Measurements from ENCODE around the gene SCARB1. TPM values are rescaled to one million over a fixed set of nuclear protein-coding genes. Genes with fewer than 3 reads are reported as not detected.

SCARB1 gene
- total RNA-seq, 6 experiments from 2014 or later = 128 to 359 (median 214) TPM

GRCh38 chr12:124754949-124755800 lies 108.5 kb downstream of the SCARB1 start:
- intact Hi-C loops (cut with DNase I) = loop anchor here in 1 of 2 donors (10.0 kb wide), 1 partner anchor 380 kb away; no protein-coding TSS in a partner anchor
- H3K27ac ChIP-seq = peak overlapping the region; percentile 54 to 73 (median 58)
- no peaks in the 10 kb centered on the region for H3K27me3 ChIP-seq
- peak; percentile 74 to 86 (median 81) for DNase-seq
- no peak overlapping the region for H3K4me3 ChIP-seq
- TF ChIP-seq, protein P1, sequence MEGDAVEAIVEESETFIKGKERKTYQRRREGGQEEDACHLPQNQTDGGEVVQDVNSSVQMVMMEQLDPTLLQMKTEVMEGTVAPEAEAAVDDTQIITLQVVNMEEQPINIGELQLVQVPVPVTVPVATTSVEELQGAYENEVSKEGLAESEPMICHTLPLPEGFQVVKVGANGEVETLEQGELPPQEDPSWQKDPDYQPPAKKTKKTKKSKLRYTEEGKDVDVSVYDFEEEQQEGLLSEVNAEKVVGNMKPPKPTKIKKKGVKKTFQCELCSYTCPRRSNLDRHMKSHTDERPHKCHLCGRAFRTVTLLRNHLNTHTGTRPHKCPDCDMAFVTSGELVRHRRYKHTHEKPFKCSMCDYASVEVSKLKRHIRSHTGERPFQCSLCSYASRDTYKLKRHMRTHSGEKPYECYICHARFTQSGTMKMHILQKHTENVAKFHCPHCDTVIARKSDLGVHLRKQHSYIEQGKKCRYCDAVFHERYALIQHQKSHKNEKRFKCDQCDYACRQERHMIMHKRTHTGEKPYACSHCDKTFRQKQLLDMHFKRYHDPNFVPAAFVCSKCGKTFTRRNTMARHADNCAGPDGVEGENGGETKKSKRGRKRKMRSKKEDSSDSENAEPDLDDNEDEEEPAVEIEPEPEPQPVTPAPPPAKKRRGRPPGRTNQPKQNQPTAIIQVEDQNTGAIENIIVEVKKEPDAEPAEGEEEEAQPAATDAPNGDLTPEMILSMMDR (IDR thresholded peaks at IDR 0.05) = no peak
- peak; percentile 48 for TF ChIP-seq POLR2A (IDR thresholded peaks at IDR 0.05)
- 16% methylated on average over 19 of the region's 20 CpGs for WGBS (ENCODE audit: insufficient coverage, low coverage, low lambda C conversion rate, missing lambda C conversion rate)
- peaks cover 0 to 30% (median 16%) of the 10 kb centered on the region in 4 donors for H3K4me1 ChIP-seq
- no peaks in the 10 kb centered on the region for H3K9me3 ChIP-seq
- peak; percentile 67 to 86 (median 84) for ATAC-seq
- no peaks in the 10 kb centered on the region for H3K36me3 ChIP-seq

- peaks cover 0 to 37% (median 19%) of the 10 kb centered on the region in 4 donors for H3K4me1 ChIP-seq
- no peaks in the 10 kb centered on the region for H3K36me3 ChIP-seq
- H3K9me3 ChIP-seq = no peaks in the 10 kb centered on the region
- no peaks in the 10 kb centered on the region for H3K27me3 ChIP-seq
- WGBS (ENCODE audit: insufficient coverage, low coverage, low lambda C conversion rate, missing lambda C conversion rate) = no CpG with 5 or more reads among the region's 7 CpGs
- no peak overlapping the region for H3K4me3 ChIP-seq
- ATAC-seq (no peak), DNase-seq (no peak)
- intact Hi-C loops (cut with DNase I) = loop anchor here in 1 of 2 donors (10.0 kb wide), 1 partner anchor 380 kb away; no protein-coding TSS in a partner anchor
- H3K27ac ChIP-seq = peak overlapping the region; percentile 54 to 73 (median 58)
- no peak for TF ChIP-seq POLR2A (IDR thresholded peaks at IDR 0.05)
- TF ChIP-seq, protein P1 (IDR thresholded peaks at IDR 0.05) = no peak
Observed at GRCh38 chr12:124754491-124754890, 109.2 kb downstream of the SCARB1 start.

GRCh38 chr12:124753993-124754392 lies 109.7 kb downstream of the SCARB1 start:
- H3K4me1 ChIP-seq = peaks cover 0 to 40% (median 21%) of the 10 kb centered on the region in 4 donors
- ATAC-seq (no peak), DNase-seq (no peak)
- intact Hi-C loops (cut with DNase I) = loop anchor here in 1 of 2 donors (10.0 kb wide), 1 partner anchor 379 kb away; no protein-coding TSS in a partner anchor
- H3K27me3 ChIP-seq = no peaks in the 10 kb centered on the region
- H3K36me3 ChIP-seq = no peaks in the 10 kb centered on the region
- H3K27ac ChIP-seq = no peak overlapping the region
- no peaks in the 10 kb centered on the region for H3K9me3 ChIP-seq
- H3K4me3 ChIP-seq = no peak overlapping the region
- TF ChIP-seq POLR2A (IDR thresholded peaks at IDR 0.05) = no peak
- TF ChIP-seq, protein P1 (IDR thresholded peaks at IDR 0.05) = no peak
- 100% methylated on average over 1 of the region's 4 CpGs for WGBS (ENCODE audit: insufficient coverage, low coverage, low lambda C conversion rate, missing lambda C conversion rate)

- TF ChIP-seq, protein P1 (IDR thresholded peaks at IDR 0.05) = no peak
- no peak for TF ChIP-seq POLR2A (IDR thresholded peaks at IDR 0.05)
- H3K4me3 ChIP-seq = no peak overlapping the region
- H3K9me3 ChIP-seq = no peaks in the 10 kb centered on the region
- H3K36me3 ChIP-seq = no peaks in the 10 kb centered on the region
- H3K27me3 ChIP-seq = no peaks in the 10 kb centered on the region
- intact Hi-C loops (cut with DNase I) = loop anchor here in 1 of 2 donors (10.0 kb wide), 1 partner anchor 378 kb away; no protein-coding TSS in a partner anchor
- peaks cover 0 to 43% (median 21%) of the 10 kb centered on the region in 4 donors for H3K4me1 ChIP-seq
- H3K27ac ChIP-seq = no peak overlapping the region
- no peak for ATAC-seq
- no peak for DNase-seq
- 94% methylated on average over 3 of the region's 11 CpGs for WGBS (ENCODE audit: insufficient coverage, low coverage, low lambda C conversion rate, missing lambda C conversion rate)
Observed at GRCh38 chr12:124753228-124753591, 110.5 kb downstream of the SCARB1 start.

Measured in right lobe of liver (tissue), 6 donors.